EL (cell line): Measurements from ENCODE around the gene ANO9.
"Not testable (repeated sequence)": the region's sequence is repeated elsewhere in the genome, so short reads cannot be mapped to it uniquely, and the experiment has no call there.

ENCODE experiments used
- DNase-seq: peaks from one replicate; pipeline ENCODE4 v3.0.0-alpha.2; 2016

Gene ANO9

GRCh38 chr11:432501-433100, 9.2 kb downstream of the ANO9 start:
- no peak for DNase-seq

GRCh38 chr11:431921-432320, 9.9 kb downstream of the ANO9 start:
- no peak for DNase-seq

GRCh38 chr11:429931-430456, 11.8 kb downstream of the ANO9 start:
- DNase-seq = no peak

GRCh38 chr11:429391-429790, 12.4 kb downstream of the ANO9 start:
- no peak for DNase-seq

GRCh38 chr11:428295-428694, 13.5 kb downstream of the ANO9 start:
- DNase-seq = no peak

GRCh38 chr11:426851-427250, 15.0 kb downstream of the ANO9 start:
- no peak for DNase-seq

GRCh38 chr11:425301-425700, 16.5 kb downstream of the ANO9 start:
- DNase-seq = no peak

- not testable (repeated sequence) for DNase-seq
Measured at GRCh38 chr11:424766-425165, 17.0 kb downstream of the ANO9 start.

- no peak for DNase-seq
Measured at GRCh38 chr11:424232-424631, 17.6 kb downstream of the ANO9 start.

GRCh38 chr11:422249-422656, 19.6 kb downstream of the ANO9 start:
- no peak for DNase-seq

- DNase-seq = no peak
Measured at GRCh38 chr11:420911-421321, 20.9 kb downstream of the ANO9 start.

GRCh38 chr11:420054-420910, 21.5 kb downstream of the ANO9 start:
- no peak for DNase-seq

- no peak for DNase-seq
Measured at GRCh38 chr11:419248-420005, 22.4 kb downstream of the ANO9 start.

GRCh38 chr11:418343-419247, 23.2 kb downstream of the ANO9 start:
- no peak for DNase-seq

GRCh38 chr11:417652-418342, 24.0 kb downstream of the ANO9 start:
- DNase-seq = no peak

- peak; percentile 49 for DNase-seq
Measured at GRCh38 chr11:416757-417621, 24.8 kb downstream of the ANO9 start.

- no peak for DNase-seq
Measured at GRCh38 chr11:416051-416756, 25.6 kb downstream of the ANO9 start.

GRCh38 chr11:415640-416041, 26.2 kb downstream of the ANO9 start:
- no peak for DNase-seq

- no peak for DNase-seq
Measured at GRCh38 chr11:414318-414857, 27.4 kb downstream of the ANO9 start.
